GM13977 (cell line): ENCODE results near the gene FAM117B.
"Not testable (repeated sequence)": the region's sequence is repeated elsewhere in the genome, so short reads cannot be mapped to it uniquely, and the experiment has no call there.

Experiments
- DNase-seq: peaks from one replicate; pipeline ENCODE4 v3.0.0; 2012; ENCODE audit warnings: low spot score
- CTCF ChIP-seq: IDR thresholded peaks from 2 replicates; pipeline ENCODE4 v1.5.1; 2012; ENCODE audit warnings: mild to moderate bottlenecking, control low read depth; ENCODE audit not compliant: insufficient read depth; ENCODE audit errors: extremely low read depth, missing control alignments
- in situ Hi-C: fragments of 300-500 bp; cut with MboI; formaldehyde crosslinking; loops from one replicate; pipeline ENCODE4 v1.12.0; 2022; ENCODE audit warnings: low sequenced_read_pairs, low pct_unique_long_range_greater_than_20kb, mixed read lengths, inconsistent platforms; ENCODE audit not compliant: unreplicated experiment

FAM117B gene

GRCh38 chr2:202782940-202783558 lies 148.3 kb downstream of the FAM117B start:
- TF ChIP-seq CTCF: no peak
- in situ Hi-C loops: no loop called here
- no peak for DNase-seq

- in situ Hi-C loops: no loop called here
- TF ChIP-seq CTCF: no peak
- no peak for DNase-seq
Measured at GRCh38 chr2:202786842-202787241, 152.1 kb downstream of the FAM117B start.

- TF ChIP-seq CTCF: no peak
- in situ Hi-C loops: no loop called here
- DNase-seq: no peak
Measured at GRCh38 chr2:202790676-202791075, 155.9 kb downstream of the FAM117B start.

GRCh38 chr2:202797944-202798343 lies 163.2 kb downstream of the FAM117B start:
- in situ Hi-C loops: no loop called here
- no peak for TF ChIP-seq CTCF
- no peak for DNase-seq

- DNase-seq, in situ Hi-C loops: not testable (repeated sequence)
Measured at GRCh38 chr2:202805911-202806310, 171.1 kb downstream of the FAM117B start.

- in situ Hi-C loops, DNase-seq: not testable (repeated sequence)
Measured at GRCh38 chr2:202807431-202808138, 172.8 kb downstream of the FAM117B start.

GRCh38 chr2:202808754-202809153 lies 174.0 kb downstream of the FAM117B start:
- DNase-seq: no peak
- in situ Hi-C loops: no loop called here
- no peak for TF ChIP-seq CTCF
